ENCODE results near the gene ZNF555. TPM values are rescaled to one million over a fixed set of nuclear protein-coding genes. Genes with fewer than 3 reads are reported as not detected.

The ZNF555 gene
- polyA plus RNA-seq, 2 of the 4 experiments (the other 2 are of a cell fraction): 1.7 to 2.3 TPM

DNA sequence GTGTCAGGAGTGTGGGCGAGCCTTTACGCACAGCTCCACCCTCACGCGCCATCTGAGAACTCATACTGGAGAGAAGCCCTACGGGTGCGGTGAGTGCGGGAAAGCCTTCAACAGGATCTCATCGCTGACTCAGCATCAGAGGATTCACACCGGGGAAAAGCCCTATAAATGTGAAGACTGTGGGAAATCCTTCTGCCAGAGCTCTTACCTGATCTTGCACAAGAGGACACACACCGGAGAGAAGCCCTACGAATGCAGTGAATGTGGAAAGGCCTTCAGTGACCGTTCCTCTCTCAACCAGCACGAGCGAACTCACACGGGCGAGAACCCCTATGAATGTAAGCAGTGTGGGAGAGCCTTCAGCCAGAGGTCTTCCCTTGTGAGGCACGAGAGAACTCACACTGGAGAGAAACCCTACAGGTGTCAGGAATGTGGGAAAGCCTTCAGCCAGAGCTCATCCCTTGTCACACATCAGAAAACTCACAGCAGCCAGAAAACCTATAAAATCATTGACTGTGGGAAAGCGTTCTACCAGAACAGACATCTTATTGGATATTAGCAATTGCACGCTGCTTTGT is 6.9 kb upstream of the ZNF555 start:
- Histone ChIP-seq H3K4me3 (no peak overlapping the region), H3K4me2 (no peak overlapping the region), H3K4me1 (no peaks in the 10 kb centered on the region), H3K9me3 (peaks cover 54% of the 10 kb centered on the region), H3K27ac (no peak overlapping the region)
- no peak for FAIRE-seq
- 77% methylated on average over 17 of the region's 19 CpGs for WGBS (ENCODE audit: missing lambda C conversion rate)
- ATAC-seq: no peak
- POLR2A ChIA-PET: no interaction called here
- DNase-seq (ENCODE audit: low read depth in 1 of 2, low spot score in 1 of 2): no peak
- no peak for TF ChIP-seq FOSB (CRISPR knock-in tag; IDR thresholded peaks at IDR 0.05)
- TF ChIP-seq MAFK (IDR thresholded peaks at IDR 0.05; ENCODE audit: partially characterized antibody): peak; percentile 64
- CTCF ChIA-PET: interaction anchor here (1.4 kb wide), 1 partner anchor 186 kb away, joined by 3 read pairs; no protein-coding TSS in a partner anchor

DNA sequence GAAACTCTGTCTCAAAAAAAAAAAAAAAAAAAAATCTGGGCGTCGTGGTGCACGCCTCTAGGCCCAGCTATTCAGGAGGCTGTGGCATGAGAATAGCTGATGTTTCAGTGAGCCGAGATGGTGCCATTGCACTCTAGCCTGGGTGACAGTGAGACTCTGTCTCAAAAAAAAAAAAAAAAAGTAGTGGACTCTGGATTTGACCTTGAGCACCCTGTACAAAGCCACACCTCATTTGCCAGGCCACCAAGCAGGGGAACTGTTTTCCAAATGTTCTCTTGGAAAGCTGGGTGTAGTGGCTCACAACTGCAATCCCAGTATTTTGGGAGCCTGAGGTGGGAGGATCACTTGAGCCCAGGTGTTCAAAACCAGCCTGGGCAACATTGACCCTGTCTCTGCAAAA is 3.8 kb upstream of the ZNF555 start:
- CTCF ChIA-PET: interaction anchor here (0.6 kb wide), 1 partner anchor 171 kb away, joined by 3 read pairs; no protein-coding TSS in a partner anchor
- FAIRE-seq: no peak

DNA sequence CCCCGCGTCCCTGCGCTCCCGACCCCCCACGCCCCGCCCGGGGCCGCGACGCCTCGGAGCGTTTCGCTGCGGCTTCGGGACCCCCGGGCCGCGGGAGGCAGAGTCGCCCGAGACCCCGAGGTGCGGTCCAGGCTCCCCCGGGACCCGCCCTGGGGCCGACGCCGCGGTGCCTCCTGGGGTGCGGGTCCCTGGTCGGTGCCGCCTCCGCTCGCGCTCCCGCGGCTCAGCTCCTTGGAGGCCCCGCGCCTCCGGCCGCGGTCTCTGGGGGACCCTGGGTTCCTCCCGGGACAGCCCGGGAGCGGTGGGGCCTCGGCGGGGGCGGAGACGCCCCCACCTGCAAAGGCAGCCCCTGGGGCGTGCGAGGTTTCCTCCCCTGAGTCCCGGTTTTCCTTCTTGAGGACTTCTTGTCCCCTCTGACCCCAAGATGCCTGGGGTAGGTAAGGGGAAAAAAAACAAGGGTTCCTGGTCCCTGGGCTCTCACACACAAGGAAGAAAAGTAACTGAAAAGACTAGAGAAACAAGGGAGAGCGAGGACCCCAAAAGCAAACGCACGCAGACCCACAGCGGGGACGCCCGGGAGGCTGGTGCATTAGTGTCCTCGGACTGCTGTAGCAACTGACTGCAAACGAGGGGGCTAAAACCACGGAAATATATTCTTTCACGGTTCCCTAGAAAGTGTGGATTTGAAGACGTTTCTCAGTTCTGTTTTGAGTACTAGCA is 740 bp downstream of the ZNF555 start:
- 78% methylated on average over 11 of the region's 62 CpGs for WGBS (ENCODE audit: missing lambda C conversion rate)
- peak in 1 of 2 experiments; percentile 30; a peak in 1 of 6 replicates for ATAC-seq

More for the DNA sequence above, 3.8 kb upstream of the ZNF555 start:
- POLR2A ChIA-PET: interaction anchor here (0.6 kb wide), 1 partner anchor 258 kb away, joined by 3 read pairs; no protein-coding TSS in a partner anchor
- TF ChIP-seq ZSCAN20 (CRISPR knock-in tag; IDR thresholded peaks at IDR 0.05): no peak
- TF ChIP-seq HOXB5 (CRISPR knock-in tag; IDR thresholded peaks at IDR 0.05): no peak
- TF ChIP-seq, protein P1, sequence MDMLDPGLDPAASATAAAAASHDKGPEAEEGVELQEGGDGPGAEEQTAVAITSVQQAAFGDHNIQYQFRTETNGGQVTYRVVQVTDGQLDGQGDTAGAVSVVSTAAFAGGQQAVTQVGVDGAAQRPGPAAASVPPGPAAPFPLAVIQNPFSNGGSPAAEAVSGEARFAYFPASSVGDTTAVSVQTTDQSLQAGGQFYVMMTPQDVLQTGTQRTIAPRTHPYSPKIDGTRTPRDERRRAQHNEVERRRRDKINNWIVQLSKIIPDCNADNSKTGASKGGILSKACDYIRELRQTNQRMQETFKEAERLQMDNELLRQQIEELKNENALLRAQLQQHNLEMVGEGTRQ (IDR thresholded peaks at IDR 0.05): no peak
- TF ChIP-seq RNF2 (IDR thresholded peaks at IDR 0.05; ENCODE audit: borderline replicate concordance, low read depth): no peak
- no peak for TF ChIP-seq KDM1A (IDR thresholded peaks at IDR 0.05; ENCODE audit: low read depth)
- TF ChIP-seq POLR2A (IDR thresholded peaks at IDR 0.05; ENCODE audit: low read length): no peak
- TF ChIP-seq ZNF302 (CRISPR knock-in tag; IDR thresholded peaks at IDR 0.05): no peak
- TF ChIP-seq EHF (CRISPR knock-in tag; IDR thresholded peaks at IDR 0.05): no peak
- TF ChIP-seq, protein P2, sequence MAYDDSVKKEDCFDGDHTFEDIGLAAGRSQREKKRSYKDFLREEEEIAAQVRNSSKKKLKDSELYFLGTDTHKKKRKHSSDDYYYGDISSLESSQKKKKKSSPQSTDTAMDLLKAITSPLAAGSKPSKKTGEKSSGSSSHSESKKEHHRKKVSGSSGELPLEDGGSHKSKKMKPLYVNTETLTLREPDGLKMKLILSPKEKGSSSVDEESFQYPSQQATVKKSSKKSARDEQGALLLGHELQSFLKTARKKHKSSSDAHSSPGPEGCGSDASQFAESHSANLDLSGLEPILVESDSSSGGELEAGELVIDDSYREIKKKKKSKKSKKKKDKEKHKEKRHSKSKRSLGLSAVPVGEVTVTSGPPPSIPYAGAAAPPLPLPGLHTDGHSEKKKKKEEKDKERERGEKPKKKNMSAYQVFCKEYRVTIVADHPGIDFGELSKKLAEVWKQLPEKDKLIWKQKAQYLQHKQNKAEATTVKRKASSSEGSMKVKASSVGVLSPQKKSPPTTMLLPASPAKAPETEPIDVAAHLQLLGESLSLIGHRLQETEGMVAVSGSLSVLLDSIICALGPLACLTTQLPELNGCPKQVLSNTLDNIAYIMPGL (CRISPR knock-in tag; IDR thresholded peaks at IDR 0.05; ENCODE audit: borderline replicate concordance): no peak
- TF ChIP-seq MYC (IDR thresholded peaks at IDR 0.05; ENCODE audit: borderline replicate concordance, low read length): no peak
- no peak for TF ChIP-seq ESRRA (IDR thresholded peaks at IDR 0.05; ENCODE audit: borderline replicate concordance, low read length)
- TF ChIP-seq CBX8 (IDR thresholded peaks at IDR 0.05): no peak
- TF ChIP-seq NPAS2 (CRISPR knock-in tag; IDR thresholded peaks at IDR 0.05; ENCODE audit: borderline replicate concordance): no peak
- TF ChIP-seq EHMT2 (IDR thresholded peaks at IDR 0.05; ENCODE audit: low read depth): no peak
- no peak for TF ChIP-seq TFCP2L1 (CRISPR knock-in tag; IDR thresholded peaks at IDR 0.05)
- WGBS (ENCODE audit: missing lambda C conversion rate): 61% methylated on average over 4 of the region's 4 CpGs
- no peaks in the 10 kb centered on the region for H3K4me1 ChIP-seq
- H3K4me2 ChIP-seq: no peak overlapping the region
- DNase-seq (ENCODE audit: low read depth in 1 of 2, low spot score in 1 of 2) (no peak), ATAC-seq (no peak)
- no peak overlapping the region for H3K4me3 ChIP-seq
- no peak overlapping the region for H3K27ac ChIP-seq
- H3K9me3 ChIP-seq: peaks cover 56% of the 10 kb centered on the region

More for the DNA sequence above, 740 bp downstream of the ZNF555 start:
- no peaks in the 10 kb centered on the region for H3K4me1 ChIP-seq
- peak overlapping the region; percentile 83 to 96 for H3K27ac ChIP-seq
- H3K9me3 ChIP-seq: peaks cover 50% of the 10 kb centered on the region
- FAIRE-seq (no peak), DNase-seq (ENCODE audit: low read depth in 1 of 2, low spot score in 1 of 2) (no peak)
- peak overlapping the region; percentile 93 for H3K4me2 ChIP-seq
- no peak for TF ChIP-seq GATA3 (IDR thresholded peaks at IDR 0.05; ENCODE audit: borderline replicate concordance)
- TF ChIP-seq, protein P3, sequence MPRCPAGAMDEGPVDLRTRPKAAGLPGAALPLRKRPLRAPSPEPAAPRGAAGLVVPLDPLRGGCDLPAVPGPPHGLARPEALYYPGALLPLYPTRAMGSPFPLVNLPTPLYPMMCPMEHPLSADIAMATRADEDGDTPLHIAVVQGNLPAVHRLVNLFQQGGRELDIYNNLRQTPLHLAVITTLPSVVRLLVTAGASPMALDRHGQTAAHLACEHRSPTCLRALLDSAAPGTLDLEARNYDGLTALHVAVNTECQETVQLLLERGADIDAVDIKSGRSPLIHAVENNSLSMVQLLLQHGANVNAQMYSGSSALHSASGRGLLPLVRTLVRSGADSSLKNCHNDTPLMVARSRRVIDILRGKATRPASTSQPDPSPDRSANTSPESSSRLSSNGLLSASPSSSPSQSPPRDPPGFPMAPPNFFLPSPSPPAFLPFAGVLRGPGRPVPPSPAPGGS (IDR thresholded peaks at IDR 0.05): no peak
- TF ChIP-seq EHF (CRISPR knock-in tag; IDR thresholded peaks at IDR 0.05): no peak
- no peak for TF ChIP-seq BHLHE40 (IDR thresholded peaks at IDR 0.05; ENCODE audit: low read depth, low read length)
- TF ChIP-seq TFCP2L1 (CRISPR knock-in tag; IDR thresholded peaks at IDR 0.05): no peak
- no peak for TF ChIP-seq SREBF2 (IDR thresholded peaks at IDR 0.05)
- no peak for TF ChIP-seq RNF2 (IDR thresholded peaks at IDR 0.05; ENCODE audit: borderline replicate concordance, low read depth)
- CTCF ChIA-PET: interaction anchor here (1.0 kb wide), 2 partner anchors 9 to 108 kb away, joined by 3 read pairs; no protein-coding TSS in a partner anchor
- H3K4me3 ChIP-seq: peak overlapping the region; percentile 88
- POLR2A ChIA-PET: no interaction called here

Measured in A549 (cell line).